GM18505 (cell line): ENCODE measurements around the gene LRFN2.

Source experiments
- ATAC-seq: cut with Tn5 transposase; IDR thresholded peaks from one replicate; pipeline ENCODE4 v1.9.1; 2021; ENCODE audit not compliant: unreplicated experiment
- POLR2A ChIP-seq: IDR thresholded peaks from 4 replicates; pipeline ENCODE4 v1.6.1; 2011; ENCODE audit warnings: borderline replicate concordance; ENCODE audit not compliant: insufficient read depth, insufficient read length; ENCODE audit errors: extremely low read depth

The LRFN2 gene

GRCh38 chr6:40352527-40353170, 234.5 kb downstream of the LRFN2 start:
- TF ChIP-seq POLR2A: no peak
- ATAC-seq: no peak

GRCh38 chr6:40352006-40352405, 235.2 kb downstream of the LRFN2 start:
- ATAC-seq: no peak
- TF ChIP-seq POLR2A: no peak

- no peak for ATAC-seq
- TF ChIP-seq POLR2A: no peak
Observed at GRCh38 chr6:40350747-40351217, 236.4 kb downstream of the LRFN2 start.

GRCh38 chr6:40349901-40350746, 237.0 kb downstream of the LRFN2 start:
- no peak for ATAC-seq
- no peak for TF ChIP-seq POLR2A

DNA sequence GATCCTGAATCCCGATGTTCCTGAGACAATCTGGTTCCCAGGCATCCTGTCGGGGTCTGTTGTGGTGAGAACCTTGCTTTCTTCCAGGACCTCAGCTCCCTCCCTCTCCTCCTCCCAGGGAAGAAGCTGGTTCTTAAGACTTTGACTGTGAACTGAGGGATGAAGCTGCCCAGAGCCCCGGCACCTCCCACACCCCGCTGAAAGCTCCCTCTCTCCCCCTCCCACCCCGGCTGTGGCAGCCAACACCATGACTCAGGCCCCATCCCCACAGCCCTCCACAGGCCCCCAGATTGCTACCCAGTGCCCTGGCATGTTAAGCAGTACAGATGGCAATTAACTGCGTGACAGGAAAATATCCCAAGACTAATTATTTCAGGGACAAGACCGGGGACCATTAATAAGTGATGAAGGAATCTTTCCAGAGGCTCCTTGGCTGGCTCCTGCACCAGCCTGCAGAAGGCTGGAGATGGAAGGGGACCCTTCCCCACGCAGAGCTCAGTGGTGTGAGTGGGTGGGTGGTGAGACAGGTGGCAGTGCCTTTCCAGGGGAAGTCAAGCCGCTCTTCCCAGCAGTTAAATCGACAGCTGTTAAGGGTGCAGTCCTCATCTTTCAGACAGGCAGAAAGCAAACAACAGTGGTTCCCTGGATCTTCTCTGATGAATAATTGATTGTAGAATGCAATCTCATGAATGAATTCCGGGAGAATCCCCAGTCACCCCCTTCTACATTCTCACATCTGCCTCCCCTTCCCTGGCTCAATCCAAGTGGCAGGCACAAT, 237.9 kb downstream of the LRFN2 start:
- no peak for ATAC-seq
- TF ChIP-seq POLR2A: no peak

DNA sequence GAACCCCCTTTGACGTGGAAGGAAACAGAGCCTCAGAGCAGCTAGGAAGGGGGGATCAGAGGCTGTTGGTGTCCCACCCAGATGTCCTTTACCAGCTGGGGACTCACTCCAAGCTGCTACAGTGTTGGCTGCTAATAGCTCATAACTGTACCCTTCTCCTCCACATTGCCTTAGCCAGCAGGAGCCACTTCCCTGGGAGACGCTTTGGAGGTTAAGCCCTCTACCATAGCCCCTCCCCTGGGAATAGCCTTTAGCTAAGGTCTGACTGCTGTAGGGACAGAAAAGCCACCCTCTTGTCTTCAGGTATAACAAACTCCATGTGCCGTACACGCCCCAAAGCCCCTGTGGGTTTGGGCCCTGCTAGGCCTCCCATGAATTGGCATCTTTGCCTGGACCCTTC, 238.6 kb downstream of the LRFN2 start:
- no peak for TF ChIP-seq POLR2A
- no peak for ATAC-seq

- TF ChIP-seq POLR2A: no peak
- ATAC-seq: no peak
Observed at GRCh38 chr6:40347571-40348011, 239.6 kb downstream of the LRFN2 start.

GRCh38 chr6:40346246-40346645, 240.9 kb downstream of the LRFN2 start:
- TF ChIP-seq POLR2A: no peak
- no peak for ATAC-seq

- TF ChIP-seq POLR2A: no peak
- no peak for ATAC-seq
Observed at GRCh38 chr6:40344566-40345167, 242.5 kb downstream of the LRFN2 start.

DNA sequence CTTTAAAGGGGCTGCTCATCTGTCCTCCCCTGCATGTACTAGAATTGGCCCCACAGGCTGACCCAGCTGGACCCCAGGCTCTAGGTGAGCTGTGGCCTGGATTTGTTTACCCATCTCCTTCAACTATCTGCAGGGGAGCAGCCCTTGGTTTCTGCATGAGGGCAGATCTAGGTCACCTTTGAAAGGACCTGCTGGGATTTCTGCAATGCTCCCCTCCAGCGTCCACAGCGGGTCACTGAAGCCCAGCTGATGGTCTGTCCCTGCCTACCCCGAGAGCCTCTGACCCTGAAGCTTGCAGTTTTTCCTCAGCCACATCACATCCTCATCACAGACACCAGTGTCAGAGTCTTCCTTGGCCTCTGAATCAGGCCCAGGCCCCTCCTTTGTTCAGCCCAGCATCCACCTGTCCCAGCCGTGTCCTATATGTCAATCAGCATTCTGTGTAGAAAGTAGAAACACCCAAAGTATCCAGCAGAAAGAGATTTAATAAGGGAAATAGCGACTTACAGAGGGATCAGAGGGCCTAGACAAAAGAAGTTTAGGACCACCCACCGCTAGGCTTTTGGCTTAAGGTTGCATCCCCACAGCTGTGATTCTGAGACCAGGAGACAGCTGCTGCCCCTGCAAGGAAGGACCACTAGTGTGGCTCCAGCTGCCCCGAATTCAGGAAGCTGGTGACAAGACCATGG, 243.1 kb downstream of the LRFN2 start:
- TF ChIP-seq POLR2A: no peak

GRCh38 chr6:40343318-40343876, 243.8 kb downstream of the LRFN2 start:
- no peak for TF ChIP-seq POLR2A
- no peak for ATAC-seq

More for the DNA sequence above, 243.1 kb downstream of the LRFN2 start:
- no peak for ATAC-seq

DNA sequence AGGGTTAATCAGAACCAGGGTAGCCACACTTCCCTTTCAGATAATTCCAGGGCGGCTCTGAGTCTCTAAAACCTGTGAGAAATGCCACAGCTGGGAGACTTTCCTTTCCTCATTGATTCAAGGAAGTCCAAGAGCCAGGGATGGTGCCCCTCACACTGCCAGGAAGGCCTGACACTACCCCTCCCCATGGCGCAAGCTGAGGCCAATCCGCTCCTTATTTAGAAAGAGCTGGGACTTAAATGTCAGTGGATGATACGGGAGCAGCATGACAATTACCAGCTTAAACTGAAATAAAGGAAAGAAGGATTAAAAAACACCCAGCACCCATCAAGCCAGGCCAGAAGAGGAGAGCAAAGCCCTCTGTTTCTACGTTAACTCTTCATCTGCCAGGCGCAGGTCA, 244.4 kb downstream of the LRFN2 start:
- no peak for ATAC-seq
- no peak for TF ChIP-seq POLR2A
